T-helper 1 cell treated with Interleukin-12 subunit alpha and Interleukin-12 subunit beta and Interleukin-4 antibody, amounts not matched to agents 30 μg/mL and 1 μg/mL, for 36 hours (primary cell): ENCODE results near the gene SMIM29.

Experiments
- H3K27ac Mint-ChIP-seq: one replicate; pipeline ENCODE4 v1.8.0; 2021; ENCODE audit warnings: mild to moderate bottlenecking, mixed read lengths
- H3K27me3 Mint-ChIP-seq: one replicate; pipeline ENCODE4 v1.8.0; 2021; ENCODE audit warnings: low read depth, mixed read lengths
- H3K36me3 Mint-ChIP-seq: one replicate; pipeline ENCODE4 v1.8.0; 2021; ENCODE audit warnings: low read depth, mixed read lengths
- H3K4me1 Mint-ChIP-seq: one replicate; pipeline ENCODE4 v1.8.0; 2021; ENCODE audit warnings: low read depth, mixed read lengths
- H3K4me3 Mint-ChIP-seq: one replicate; pipeline ENCODE4 v1.8.0; 2021; ENCODE audit warnings: mild to moderate bottlenecking, moderate library complexity, mixed read lengths
- H3K9me3 Mint-ChIP-seq: one replicate; pipeline ENCODE4 v1.8.0; 2021; ENCODE audit warnings: mixed read lengths

The SMIM29 gene

DNA sequence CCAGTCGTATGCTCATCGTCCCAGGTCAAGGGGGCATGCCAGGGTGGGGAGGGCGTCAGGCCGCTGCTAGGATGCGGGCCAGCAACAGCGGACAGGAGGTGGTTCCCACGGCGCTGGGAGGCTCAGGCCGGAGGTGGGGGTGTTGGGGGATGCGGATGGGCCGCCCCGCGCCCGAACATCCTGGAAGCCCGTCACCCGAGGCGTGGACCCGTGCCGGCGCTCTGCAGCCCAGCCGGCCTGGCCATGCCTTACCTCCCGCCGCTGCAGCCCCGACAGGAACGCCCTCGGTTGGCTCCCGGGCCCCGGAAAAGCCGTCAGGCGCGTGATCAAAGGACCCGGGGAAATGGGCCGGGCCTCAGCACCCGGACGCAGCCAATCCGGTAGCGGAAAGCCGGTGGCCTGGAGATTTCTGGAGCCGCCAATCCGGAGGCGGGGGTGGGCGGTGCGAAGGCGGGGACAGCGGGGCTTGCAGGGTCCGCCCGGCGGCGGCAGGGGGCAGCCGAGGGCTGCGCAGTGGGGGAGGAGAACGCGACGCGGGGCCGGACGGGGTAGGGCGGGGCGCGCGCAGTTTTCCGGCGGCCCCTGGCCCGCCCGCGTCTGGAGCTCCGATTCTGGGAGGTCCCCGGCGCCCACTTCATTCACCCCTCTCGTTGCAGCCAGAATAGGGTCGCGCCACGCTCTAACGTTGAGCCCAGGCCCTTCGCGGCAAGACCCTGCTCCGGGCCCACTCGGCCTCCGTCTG is at the start of gene SMIM29:
TSS of gene SMIM29 (minus strand) at position 280 of the 742 bp plus-strand sequence. CDS start 1,215 bp downstream, outside the sequence.
- Mint-ChIP-seq H3K4me3 (peak within 1 kb of the TSS; percentile 96), H3K9me3 (no peaks in the 10 kb centered on the region), H3K36me3 (peaks cover 2% of the 10 kb centered on the region), H3K4me1 (peaks cover 25% of the 10 kb centered on the region), H3K27ac (peak within 1 kb of the TSS; percentile 98), H3K27me3 (no peaks in the 10 kb centered on the region)

- H3K4me1 Mint-ChIP-seq: peaks cover 16% of the 10 kb centered on the region
- H3K36me3 Mint-ChIP-seq: peaks cover 9% of the 10 kb centered on the region
- no peaks in the 10 kb centered on the region for H3K9me3 Mint-ChIP-seq
- H3K27ac Mint-ChIP-seq: peak overlapping the region; percentile 81
- no peaks in the 10 kb centered on the region for H3K27me3 Mint-ChIP-seq
- H3K4me3 Mint-ChIP-seq: peak overlapping the region; percentile 13
Observed at GRCh38 chr6:34295721-34296120, 46.9 kb upstream of the SMIM29 start.

DNA sequence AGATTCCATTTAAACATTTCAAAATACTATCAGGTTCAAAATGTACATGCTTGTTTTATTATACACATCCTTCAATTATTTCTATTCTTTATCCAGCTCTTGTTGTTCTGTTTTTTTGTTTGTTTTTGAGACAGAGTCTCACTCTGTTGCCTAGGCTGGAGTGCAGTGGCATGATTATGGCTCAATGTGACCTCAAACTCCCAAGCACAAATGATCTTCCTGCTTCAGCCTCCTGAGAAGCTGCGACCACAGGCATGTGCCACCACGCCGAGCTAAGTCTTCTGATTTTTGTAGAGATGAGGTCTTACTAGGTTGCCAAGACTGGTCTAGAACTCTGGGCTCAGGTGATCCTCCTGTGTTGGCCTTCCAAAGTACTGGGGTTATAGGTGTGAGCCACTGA is 44.1 kb upstream of the SMIM29 start:
- Mint-ChIP-seq H3K4me1 (peaks cover 27% of the 10 kb centered on the region), H3K4me3 (no peak overlapping the region), H3K36me3 (peaks cover 10% of the 10 kb centered on the region), H3K27me3 (no peaks in the 10 kb centered on the region), H3K9me3 (no peaks in the 10 kb centered on the region), H3K27ac (no peak overlapping the region)

DNA sequence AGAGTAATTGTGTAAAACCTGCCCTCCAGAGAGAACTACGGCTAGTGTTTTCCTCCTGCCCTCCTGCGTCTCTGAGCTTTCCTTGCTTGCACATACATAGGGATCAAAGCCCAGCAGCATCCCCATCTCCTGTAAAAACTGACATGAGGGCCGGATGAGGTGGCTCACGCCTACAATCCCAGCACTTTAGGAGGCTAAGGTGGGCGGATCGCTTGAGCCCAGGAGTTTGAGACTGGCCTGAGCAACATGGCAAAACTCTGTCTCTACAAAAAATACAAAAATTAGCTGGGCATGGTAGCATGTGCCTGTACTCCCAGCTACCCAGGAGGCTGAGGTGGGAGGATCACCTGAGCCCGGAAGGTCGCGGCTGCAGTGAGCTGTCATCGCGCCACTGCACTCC is 40.3 kb upstream of the SMIM29 start:
- peaks cover 22% of the 10 kb centered on the region for H3K36me3 Mint-ChIP-seq
- no peak overlapping the region for H3K4me3 Mint-ChIP-seq
- no peaks in the 10 kb centered on the region for H3K9me3 Mint-ChIP-seq
- H3K4me1 Mint-ChIP-seq: peaks cover 26% of the 10 kb centered on the region
- peak overlapping the region; percentile 83 for H3K27ac Mint-ChIP-seq
- no peaks in the 10 kb centered on the region for H3K27me3 Mint-ChIP-seq

GRCh38 chr6:34288581-34288980 is 39.8 kb upstream of the SMIM29 start:
- Mint-ChIP-seq H3K9me3 (no peaks in the 10 kb centered on the region), H3K4me1 (peaks cover 28% of the 10 kb centered on the region), H3K27me3 (no peaks in the 10 kb centered on the region), H3K27ac (peak overlapping the region; percentile 83), H3K4me3 (no peak overlapping the region), H3K36me3 (peaks cover 24% of the 10 kb centered on the region)

DNA sequence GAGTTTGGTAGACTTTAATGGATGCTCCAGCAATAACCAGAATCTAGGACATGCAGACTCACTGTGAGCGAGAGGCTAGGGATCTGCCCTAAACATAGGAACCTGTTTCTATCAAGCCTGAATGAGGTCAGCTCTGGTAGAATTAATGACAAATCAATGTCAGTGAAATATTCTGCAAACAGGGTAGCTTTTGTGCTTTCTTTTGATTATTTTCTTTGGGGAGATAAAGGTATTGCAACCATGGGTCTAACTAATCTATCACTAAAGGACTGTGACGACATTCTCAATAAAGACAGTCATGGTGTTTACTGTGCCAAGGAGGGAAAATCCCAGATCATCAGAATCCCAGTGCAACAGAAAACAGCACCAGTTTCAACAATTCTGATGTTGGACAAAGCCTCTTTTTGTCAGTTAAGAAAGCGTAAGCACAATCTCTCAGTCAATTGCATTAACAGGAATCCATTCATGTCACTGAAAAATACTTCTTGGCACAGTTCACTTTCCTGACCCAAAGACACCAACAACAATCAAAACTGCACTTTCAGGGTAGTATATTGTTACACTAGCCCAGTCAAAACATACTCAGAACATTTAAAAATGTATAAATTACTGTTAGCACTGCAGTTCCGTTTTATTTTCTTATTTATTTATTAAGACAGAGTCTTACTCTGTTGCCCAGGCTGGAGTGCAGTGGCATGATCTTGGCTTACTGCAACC is 36.8 kb upstream of the SMIM29 start:
- H3K4me1 Mint-ChIP-seq: peaks cover 28% of the 10 kb centered on the region
- no peak overlapping the region for H3K27ac Mint-ChIP-seq
- H3K4me3 Mint-ChIP-seq: no peak overlapping the region
- no peaks in the 10 kb centered on the region for H3K9me3 Mint-ChIP-seq
- H3K36me3 Mint-ChIP-seq: peaks cover 22% of the 10 kb centered on the region
- H3K27me3 Mint-ChIP-seq: no peaks in the 10 kb centered on the region

- Mint-ChIP-seq H3K36me3 (peaks cover 22% of the 10 kb centered on the region), H3K4me1 (peaks cover 28% of the 10 kb centered on the region), H3K27me3 (no peaks in the 10 kb centered on the region), H3K27ac (peak overlapping the region; percentile 1), H3K4me3 (no peak overlapping the region), H3K9me3 (no peaks in the 10 kb centered on the region)
Observed at GRCh38 chr6:34284563-34285447, 36.0 kb upstream of the SMIM29 start.

DNA sequence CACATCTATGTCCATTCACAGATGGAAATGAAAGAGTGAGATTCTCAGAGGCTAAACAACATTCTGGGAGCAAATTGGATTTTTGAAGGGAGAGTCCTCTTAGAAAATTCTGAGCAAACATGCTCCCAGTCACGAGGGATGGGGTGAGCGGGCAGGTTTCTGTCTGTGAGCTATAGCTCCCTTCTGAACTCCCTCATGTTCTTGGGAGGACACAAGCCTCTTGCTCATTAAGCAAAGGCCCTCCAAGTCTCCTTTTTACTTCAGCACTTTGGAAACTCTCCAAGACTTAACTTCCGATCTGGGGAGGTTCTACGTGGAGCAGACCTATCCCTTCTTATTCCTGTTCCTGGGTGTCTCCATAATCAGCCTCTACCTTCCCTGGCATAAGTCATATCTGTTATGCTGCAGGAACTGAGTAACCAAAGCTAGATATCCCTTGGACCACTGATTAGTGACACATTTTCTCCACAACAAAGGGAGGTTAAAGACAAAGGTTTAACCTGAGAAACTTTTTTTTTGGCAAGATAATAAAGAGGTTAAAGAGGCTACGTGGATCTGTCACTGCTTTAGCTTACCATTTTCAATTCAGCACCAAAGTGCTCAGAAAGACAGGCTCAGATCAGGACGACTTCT is 33.0 kb upstream of the SMIM29 start:
- Mint-ChIP-seq H3K36me3 (peaks cover 18% of the 10 kb centered on the region), H3K4me1 (peaks cover 13% of the 10 kb centered on the region), H3K27ac (no peak overlapping the region), H3K4me3 (no peak overlapping the region), H3K9me3 (no peaks in the 10 kb centered on the region), H3K27me3 (no peaks in the 10 kb centered on the region)

DNA sequence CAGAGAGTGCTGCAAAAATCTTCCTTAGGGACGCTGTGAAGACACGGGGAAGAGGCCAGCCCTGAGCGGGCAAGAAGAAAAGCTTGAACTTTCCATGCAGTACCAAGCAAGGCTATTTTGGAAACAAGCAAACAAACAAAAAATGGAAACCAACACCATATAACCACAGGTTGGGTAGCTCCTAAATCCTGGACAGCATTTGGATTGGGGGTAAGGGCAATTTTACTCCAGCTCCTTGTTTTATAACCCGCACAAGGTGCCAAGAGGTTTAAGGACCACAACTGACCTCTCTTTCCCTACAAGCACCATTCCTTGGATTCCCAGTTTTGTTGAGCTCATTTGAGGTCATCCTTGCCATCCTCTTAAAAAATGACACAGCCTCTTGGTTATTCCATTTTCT is 31.4 kb upstream of the SMIM29 start:
- Mint-ChIP-seq H3K27me3 (no peaks in the 10 kb centered on the region), H3K9me3 (no peaks in the 10 kb centered on the region), H3K4me3 (no peak overlapping the region), H3K27ac (no peak overlapping the region), H3K36me3 (peaks cover 15% of the 10 kb centered on the region), H3K4me1 (peaks cover 11% of the 10 kb centered on the region)

GRCh38 chr6:34278833-34279232 is 30.0 kb upstream of the SMIM29 start:
- no peaks in the 10 kb centered on the region for H3K4me1 Mint-ChIP-seq
- no peaks in the 10 kb centered on the region for H3K27me3 Mint-ChIP-seq
- H3K36me3 Mint-ChIP-seq: peaks cover 8% of the 10 kb centered on the region
- H3K9me3 Mint-ChIP-seq: no peaks in the 10 kb centered on the region
- H3K4me3 Mint-ChIP-seq: no peak overlapping the region
- no peak overlapping the region for H3K27ac Mint-ChIP-seq

DNA sequence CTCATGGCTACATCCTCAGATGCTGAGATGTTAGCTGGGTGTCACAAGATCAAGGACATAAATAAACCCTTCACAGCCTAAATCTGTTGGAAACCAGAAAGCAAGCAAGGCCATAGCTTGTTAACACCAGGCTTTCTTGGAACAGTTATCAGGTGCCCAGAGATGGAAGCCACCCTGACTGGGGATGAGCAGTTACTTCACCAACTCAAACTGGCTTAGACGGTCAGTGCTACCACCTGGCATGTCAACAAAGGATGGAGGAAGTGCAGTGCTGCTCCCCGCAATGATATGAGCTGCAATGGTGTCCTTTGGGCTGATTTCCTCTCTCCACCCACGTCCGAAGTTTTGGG is 28.9 kb upstream of the SMIM29 start:
- H3K4me1 Mint-ChIP-seq: no peaks in the 10 kb centered on the region
- H3K36me3 Mint-ChIP-seq: peaks cover 8% of the 10 kb centered on the region
- no peak overlapping the region for H3K4me3 Mint-ChIP-seq
- H3K9me3 Mint-ChIP-seq: no peaks in the 10 kb centered on the region
- H3K27ac Mint-ChIP-seq: no peak overlapping the region
- H3K27me3 Mint-ChIP-seq: no peaks in the 10 kb centered on the region

DNA sequence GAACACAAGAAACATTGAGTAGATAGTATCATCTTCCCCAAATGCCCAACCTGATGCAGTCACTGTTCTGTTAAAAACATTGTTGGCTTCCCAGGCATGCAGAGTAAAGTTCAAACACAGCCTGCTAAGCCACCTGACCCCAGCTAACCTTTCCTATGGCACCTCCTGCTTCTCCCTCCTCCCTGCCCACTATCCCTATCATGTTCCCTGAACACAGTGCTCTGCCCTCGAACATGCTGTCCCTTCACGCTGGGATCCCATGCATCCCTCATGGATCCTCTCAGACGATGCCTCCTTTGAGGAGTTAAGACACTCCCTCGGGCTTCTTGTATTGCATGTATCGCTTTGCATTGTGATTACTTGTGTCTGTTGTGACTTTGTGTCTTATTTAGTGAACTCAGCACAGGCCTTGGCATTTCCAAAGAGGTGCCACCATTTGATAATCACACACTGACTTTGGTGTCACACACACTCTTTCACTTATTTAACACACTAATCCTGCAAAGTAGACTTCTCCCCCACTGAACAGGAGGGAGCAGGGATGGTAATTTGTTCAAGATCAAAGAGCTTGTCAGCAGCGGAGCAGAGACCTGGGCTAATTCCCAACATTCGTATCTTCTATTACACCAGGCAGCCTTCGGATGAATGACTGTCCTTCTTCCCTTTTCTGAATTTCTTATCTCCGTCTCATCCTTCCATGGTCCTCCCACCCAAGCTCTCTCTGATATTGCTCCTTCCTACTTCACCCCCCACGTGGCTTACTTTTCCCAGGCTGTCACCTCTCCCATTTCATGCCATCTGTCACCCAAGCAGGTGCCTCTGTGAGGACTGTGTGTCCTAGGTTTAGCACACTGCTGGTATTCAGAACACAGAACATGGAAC is 28.3 kb upstream of the SMIM29 start:
- no peaks in the 10 kb centered on the region for H3K27me3 Mint-ChIP-seq
- peaks cover 8% of the 10 kb centered on the region for H3K36me3 Mint-ChIP-seq
- no peak overlapping the region for H3K4me3 Mint-ChIP-seq
- H3K4me1 Mint-ChIP-seq: no peaks in the 10 kb centered on the region
- H3K27ac Mint-ChIP-seq: no peak overlapping the region
- no peaks in the 10 kb centered on the region for H3K9me3 Mint-ChIP-seq

DNA sequence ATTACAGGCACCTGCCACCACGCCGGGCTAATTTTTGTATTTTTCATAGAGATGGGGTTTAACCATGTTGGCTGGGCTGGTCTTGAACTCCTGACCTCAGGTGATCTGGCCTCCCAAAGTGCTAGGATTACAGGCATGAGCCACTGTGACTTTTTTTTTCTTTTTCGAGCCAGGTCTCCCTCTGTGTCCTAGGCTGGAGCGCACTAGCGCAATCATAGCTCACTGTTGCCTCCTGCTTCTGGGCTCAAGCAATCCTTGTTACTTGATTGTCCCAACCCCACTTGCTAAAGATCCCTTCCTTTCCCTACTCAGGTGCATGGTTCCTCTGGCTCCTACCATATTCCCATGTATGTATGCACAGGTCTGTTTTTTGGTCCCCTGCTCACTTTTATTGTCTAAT is 27.4 kb upstream of the SMIM29 start:
- Mint-ChIP-seq H3K27ac (no peak overlapping the region), H3K9me3 (no peaks in the 10 kb centered on the region), H3K36me3 (peaks cover 4% of the 10 kb centered on the region)

More for the DNA sequence above, 27.4 kb upstream of the SMIM29 start:
- Mint-ChIP-seq H3K4me3 (no peak overlapping the region), H3K4me1 (no peaks in the 10 kb centered on the region), H3K27me3 (no peaks in the 10 kb centered on the region)
